NCI-H187 (cell line): ENCODE results near the gene HMGXB3.
A peak's percentile ranks its signal among the peaks of the same experiment; 100 is the strongest.

Experiments
- DNase-seq, 2 experiments: peaks; one replicate each; lab custom pipeline; 2025; lab: John Stamatoyannopoulos, UW

HMGXB3 gene, protein sequence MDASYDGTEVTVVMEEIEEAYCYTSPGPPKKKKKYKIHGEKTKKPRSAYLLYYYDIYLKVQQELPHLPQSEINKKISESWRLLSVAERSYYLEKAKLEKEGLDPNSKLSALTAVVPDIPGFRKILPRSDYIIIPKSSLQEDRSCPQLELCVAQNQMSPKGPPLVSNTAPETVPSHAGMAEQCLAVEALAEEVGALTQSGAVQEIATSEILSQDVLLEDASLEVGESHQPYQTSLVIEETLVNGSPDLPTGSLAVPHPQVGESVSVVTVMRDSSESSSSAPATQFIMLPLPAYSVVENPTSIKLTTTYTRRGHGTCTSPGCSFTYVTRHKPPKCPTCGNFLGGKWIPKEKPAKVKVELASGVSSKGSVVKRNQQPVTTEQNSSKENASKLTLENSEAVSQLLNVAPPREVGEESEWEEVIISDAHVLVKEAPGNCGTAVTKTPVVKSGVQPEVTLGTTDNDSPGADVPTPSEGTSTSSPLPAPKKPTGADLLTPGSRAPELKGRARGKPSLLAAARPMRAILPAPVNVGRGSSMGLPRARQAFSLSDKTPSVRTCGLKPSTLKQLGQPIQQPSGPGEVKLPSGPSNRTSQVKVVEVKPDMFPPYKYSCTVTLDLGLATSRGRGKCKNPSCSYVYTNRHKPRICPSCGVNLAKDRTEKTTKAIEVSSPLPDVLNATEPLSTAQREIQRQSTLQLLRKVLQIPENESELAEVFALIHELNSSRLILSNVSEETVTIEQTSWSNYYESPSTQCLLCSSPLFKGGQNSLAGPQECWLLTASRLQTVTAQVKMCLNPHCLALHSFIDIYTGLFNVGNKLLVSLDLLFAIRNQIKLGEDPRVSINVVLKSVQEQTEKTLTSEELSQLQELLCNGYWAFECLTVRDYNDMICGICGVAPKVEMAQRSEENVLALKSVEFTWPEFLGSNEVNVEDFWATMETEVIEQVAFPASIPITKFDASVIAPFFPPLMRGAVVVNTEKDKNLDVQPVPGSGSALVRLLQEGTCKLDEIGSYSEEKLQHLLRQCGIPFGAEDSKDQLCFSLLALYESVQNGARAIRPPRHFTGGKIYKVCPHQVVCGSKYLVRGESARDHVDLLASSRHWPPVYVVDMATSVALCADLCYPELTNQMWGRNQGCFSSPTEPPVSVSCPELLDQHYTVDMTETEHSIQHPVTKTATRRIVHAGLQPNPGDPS (N-terminal part only)

DNA sequence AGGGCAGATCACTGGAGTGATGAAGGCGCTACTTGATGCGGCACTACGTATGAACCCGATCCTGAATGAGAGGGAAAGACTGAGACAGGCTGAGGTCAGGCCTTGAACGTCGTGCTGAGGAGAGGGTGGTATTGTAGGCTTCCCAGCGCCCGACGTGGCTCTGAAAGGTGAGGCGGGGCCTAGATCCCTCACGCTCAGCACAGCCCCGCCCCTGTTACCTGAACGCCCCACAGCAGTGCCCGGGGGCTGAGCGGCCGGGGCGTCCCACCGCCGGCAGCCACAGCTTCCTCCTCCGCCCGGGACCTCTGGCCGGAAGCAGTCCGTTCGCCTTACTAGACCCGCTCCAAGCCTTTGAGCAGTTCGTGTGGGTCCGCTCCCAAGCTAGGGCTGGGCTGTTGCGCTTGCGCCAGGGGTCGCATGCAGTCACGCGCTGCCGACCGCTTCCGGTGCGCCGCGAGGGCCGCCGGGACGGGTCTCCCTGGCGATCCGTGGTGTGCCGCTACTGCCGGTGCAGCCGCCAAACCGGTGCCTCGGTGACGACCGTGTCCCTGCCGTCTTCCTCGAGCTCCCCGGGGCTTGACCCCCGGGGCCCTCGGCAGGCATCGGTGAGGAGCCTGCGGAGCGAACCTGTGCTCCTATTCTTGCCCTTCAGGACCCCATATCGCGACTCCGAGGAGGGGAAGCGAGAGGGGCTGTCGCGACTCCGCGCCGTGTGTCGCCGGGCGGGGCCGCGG is at the start of gene HMGXB3, which contains the start of gene TIGD6:
Gene HMGXB3 (plus strand): TSS at position 484 of the 734 bp plus-strand sequence. CDS start 4,114 bp downstream, outside the sequence.
Gene TIGD6 (minus strand): TSS at position 399 of the 734 bp plus-strand sequence. CDS start 4,306 bp downstream, outside the sequence.
- DNase-seq, result peak; percentile 70 to 90

DNA sequence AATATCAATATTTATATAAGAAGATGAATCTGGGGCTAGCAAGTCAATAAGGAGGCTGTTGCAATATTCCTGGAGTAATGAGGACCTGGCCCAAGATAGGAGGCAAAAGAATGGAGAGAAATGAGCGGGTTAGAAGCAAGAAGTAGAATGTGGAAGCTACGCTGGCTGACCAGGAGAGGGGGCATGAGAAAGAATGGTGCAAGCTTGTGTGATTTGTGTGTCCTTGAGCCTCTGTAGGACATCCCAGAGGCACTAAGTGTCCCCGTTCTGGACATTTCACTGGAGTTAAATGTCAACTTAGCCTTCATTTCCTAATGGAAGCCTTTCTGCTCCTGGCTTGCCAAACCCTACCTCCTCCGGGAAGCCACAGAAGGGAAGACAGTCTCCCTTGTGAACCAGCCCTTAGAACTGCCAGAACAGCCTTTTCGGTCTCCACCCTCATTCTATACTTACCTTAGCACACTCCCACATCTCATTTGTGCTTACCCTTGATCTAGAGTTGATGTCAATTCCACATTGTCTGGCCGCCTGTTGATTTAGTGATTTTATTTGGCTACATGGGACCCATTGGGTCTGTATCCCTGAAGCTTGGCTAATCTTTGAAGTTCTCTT is 49.3 kb upstream of the HMGXB3 start:
- no peak for DNase-seq

DNA sequence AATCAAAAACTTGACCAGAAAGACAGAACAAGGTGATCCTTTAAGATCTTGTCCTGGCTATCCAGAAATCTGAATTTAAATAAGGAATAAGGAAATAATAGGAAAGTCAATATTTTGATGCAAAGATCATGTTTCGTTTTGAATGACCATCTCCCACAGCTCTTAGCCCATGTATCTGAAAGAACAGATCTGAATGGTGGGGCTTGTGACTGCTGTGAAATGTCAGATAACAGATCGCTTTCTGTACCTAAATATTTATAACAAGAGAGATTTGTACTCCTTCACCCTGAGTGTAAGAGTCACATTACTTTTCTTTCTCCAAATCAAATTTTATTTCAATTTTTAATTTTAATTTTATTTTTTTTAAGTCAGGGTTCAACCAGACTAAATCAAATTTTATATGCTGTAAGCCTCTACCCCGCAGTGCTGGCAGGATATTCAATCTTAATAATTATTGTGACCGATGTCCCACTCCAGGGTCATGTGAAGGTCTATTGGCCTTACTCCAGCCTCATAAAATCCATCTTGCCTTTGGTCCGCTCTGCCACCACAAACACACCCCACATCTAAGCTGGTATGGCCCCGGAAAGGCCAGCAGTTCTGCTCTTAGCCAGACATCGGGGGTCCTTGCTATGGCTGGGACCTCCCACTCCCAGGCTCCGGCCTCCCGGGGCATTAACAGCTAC is 47.0 kb upstream of the HMGXB3 start:
- DNase-seq, result no peak

DNA sequence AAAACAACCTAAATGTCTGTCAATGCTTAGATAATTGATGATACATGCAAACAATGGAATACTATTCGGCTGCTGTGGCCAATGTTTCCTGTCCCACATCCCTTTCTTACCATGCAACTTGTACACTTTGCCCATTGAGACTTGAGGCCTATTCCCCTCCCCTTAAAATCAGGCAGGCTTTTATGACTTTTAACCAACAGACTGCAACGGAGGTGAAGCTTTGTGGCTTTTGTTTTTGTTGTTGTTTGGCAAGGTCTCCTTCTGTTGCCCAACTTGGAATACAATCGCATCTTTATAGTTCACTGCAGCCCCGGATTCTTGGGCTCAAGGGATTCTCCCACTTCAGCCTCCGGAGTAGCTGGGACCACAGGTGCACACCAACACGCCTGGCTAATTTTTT is 45.7 kb upstream of the HMGXB3 start:
- no peak for DNase-seq

DNA sequence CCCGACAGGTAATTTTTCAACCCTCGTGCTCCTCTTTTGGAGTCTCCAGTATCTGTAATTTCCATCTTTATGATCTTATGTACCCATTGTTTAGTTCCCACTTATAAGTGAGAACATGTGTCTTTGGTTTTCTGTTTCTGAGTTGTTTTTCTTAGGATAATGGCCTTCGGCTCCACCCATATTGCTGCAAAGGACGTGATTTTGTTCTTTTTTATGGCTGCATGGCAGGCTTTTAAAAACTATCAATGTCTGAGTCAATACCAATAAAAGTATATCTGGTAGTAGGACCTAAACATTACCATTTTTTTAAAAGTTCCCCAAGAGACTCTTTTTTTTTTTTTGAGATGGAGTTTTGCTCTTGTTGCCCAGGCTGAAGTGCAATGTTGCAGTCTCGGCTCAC is 43.9 kb upstream of the HMGXB3 start:
- no peak for DNase-seq

DNA sequence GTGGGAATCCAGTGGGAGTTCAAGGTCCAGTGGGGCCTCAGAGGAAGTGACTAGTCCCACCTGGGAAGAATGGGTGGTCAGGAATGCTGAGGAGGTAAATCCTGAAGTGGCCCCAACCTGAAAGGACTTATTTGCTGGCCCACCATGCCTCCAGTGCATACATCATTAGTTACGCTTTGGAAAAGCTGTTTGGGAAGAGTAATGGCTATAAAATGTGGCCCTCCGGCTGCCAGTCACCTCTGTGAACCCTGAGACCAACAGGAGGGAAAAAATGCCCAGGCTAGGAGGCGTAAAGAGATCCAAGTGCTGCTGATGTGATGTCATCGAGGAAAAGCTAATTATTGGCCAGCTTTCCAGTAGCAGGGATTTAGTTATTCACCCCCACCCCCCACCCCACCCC is 42.7 kb upstream of the HMGXB3 start:
- DNase-seq, result no peak

DNA sequence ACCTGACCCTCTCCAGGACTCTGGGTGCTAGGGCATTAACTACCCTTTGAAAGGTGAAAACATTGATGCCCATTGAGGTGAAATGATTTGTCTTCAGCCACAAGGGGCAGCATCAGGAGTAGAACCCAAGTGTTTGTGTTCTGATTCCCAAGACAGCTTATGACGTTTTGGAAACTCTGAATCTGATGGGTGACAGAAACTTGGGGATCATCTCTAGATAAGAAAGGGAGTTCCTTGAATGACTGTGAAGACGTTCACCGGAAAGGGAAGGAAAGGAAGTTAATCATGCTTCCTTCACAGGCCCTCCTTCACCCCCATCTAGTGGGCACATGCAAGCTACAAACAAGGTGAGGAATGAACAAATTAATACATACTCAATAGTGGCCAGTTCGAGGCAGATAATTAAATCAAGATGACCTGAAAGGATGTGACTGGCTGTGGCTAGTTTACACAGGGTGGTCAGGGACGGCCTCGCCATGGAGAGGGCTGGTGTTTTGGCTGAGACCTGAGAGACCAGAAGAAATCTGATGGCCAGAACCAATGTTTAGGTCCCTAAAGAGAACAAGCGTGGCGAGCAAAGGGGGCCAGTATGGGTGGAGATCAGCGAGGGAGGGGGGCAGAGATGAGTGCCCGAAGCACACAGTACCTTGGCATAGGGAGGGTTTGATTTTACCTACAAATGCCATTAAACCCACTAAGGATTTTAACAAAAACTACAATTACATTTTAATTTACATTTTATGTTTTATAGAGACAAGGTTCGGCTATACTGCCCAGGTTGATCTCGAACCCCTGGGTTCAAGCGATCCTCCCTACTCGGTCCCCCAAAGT is 40.9 kb upstream of the HMGXB3 start:
- no peak for DNase-seq

DNA sequence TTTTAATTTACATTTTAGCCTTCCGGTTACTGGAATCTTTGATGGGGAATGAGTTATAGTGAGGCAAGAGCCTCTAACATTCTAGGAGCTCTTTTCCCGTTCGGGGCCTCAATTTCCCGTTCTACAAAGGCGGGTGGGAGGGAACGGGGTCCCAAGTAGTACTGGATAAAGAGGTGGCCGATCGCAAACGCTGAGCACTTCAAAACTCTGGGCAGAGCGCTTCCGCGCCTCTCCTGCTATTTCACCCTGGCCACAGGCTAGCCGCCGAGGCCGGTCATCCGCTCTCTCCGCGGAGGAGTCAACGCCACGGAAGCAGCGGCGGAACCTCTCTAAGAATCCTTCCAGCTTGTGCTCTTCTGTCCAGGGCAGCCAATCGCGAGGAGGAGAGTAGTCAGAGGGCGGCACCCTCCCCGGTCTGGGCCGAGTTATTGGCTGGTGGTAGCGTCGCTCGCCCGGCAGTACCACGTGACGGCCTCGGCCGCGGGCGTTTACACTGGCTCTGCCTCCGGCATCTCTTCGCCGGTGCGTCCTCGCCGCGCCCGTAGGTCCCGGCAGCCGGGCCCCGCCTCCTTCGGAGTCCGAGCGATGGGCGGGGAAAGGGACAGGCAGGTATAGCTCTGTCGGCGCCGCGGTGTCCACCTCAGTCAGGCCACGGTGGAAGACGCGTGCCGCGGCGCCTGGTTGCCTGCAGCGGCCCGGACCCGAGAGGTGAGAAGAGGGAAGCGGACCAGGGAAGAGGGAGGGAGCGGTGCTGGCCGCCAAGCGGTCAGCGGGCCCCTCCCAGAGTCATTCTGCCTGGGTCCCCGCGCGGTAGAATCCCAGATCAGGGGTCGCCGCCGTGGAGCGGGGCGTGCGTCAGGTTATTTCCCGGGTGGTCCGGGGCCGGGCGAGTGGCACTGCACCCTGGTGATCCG is 40.0 kb upstream of the HMGXB3 start, which contains the start of gene SLC26A2:
Gene SLC26A2 (plus strand): TSS at position 487 of the 914 bp plus-strand sequence. CDS start 16,895 bp downstream, outside the sequence.
- DNase-seq, result peak; percentile 89 to 94

DNA sequence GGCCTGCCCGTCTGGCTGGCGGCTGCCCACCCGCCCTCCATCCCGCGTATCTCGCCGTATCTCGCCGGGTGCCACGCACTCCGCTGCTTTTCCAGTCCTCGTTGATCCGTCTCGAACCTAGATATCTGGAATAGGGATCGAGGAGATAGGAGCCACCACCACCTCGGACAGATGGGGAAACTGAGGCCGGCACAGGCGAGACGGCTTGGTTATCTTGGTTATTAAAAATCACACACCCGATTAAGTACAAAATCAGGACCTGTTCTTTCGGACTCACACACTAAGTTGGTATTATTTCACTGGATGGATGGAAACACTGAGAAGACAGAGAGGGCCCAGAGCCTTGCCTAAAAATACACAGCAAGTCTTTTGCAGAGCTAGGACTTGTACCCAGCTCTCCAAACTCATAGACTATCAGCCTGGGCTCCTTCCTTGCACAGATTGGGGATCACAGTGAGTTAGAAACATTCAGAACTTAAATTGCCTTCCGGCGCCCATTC is 39.3 kb upstream of the HMGXB3 start:
- DNase-seq, result no peak

DNA sequence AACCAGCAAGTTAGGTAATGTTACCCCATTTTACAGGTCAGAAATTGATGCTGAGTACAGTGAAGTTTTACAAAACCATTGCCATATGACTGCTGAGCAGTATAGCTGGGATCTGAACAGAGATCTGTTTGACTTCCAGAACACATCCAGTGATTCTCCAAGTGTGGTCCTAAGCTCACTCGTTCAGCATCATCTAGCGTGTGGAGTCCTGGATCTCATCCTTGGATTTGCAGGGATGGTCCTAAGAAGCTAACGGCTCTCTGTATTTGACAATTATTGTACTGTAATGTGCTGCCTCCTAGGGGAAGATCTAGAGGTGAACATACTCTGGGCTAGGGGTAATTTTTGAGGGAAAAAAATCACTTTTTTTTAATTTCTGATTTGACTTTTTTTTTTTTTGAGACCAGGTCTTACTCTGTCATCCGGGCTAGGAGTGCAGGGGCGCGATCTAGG is 38.6 kb upstream of the HMGXB3 start:
- DNase-seq, result no peak

DNA sequence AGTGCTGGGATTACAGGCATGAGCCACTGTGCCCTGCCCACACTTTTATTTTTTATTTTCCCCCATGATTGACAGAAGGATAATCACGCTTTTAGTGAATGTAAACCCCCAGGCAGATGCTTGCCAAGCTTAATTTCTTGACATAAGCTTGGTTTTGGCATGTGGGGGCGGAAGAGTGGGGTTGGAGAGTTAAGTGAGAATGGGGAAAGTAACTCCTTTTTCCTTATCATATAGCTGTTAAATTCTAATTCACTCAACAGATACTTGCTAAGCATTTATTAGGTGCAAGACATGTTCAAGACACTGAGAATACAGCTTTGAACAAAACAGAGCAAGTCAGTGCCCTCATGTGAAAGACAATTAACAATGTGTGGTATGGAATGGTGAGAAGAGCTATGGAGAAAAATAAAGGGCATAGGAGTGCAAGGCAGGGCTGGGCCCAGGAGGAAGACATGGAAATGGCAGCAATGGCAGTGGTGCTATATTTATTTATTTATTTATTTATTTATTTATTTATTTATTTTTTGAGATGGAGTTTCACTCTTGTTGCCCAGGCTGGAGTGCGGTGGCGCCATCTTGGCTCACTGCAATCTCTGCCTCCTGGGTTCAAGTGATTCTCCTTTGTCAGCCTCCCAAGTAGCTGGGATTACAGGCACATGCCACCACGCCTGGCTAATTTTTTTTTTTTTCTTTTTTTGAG is 37.8 kb upstream of the HMGXB3 start:
- DNase-seq, result no peak

DNA sequence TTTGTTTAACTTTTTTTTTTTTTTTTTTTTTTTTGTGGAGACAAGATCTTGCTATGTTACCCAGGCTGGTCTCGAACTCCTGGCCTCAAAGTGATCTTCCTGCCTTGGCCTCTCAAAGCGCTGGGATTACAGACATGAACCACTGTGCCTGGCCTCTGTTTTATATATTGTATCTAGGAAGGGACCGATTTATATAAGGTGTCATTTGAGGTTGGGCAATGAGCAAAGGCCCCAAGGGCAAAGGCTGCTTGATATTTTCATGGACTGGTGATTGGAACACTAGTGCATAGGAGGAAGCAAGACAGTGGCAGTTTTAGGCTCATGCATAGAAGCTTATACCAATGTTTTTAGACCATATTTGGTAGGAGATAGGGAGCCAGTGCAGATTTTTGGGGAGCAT is 36.8 kb upstream of the HMGXB3 start:
- no peak for DNase-seq

DNA sequence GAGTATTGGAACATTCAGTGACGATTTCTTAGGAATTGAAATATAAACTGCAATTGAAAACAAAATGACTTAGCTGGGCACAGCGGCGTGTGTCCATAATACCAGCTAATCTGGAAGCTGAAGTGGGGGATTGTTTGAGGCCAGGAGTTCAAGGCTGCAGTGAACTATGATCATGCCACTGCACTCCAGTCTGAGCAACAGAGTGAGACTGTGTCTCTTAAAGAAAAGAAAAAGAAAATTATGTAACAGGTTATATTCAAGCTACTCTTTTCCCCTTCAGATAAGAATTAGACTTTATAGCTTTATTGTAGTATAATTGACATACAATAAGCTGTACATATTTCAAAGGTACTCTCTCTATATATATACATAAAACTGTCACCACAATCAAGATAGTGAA is 33.6 kb upstream of the HMGXB3 start:
- no peak for DNase-seq

DNA sequence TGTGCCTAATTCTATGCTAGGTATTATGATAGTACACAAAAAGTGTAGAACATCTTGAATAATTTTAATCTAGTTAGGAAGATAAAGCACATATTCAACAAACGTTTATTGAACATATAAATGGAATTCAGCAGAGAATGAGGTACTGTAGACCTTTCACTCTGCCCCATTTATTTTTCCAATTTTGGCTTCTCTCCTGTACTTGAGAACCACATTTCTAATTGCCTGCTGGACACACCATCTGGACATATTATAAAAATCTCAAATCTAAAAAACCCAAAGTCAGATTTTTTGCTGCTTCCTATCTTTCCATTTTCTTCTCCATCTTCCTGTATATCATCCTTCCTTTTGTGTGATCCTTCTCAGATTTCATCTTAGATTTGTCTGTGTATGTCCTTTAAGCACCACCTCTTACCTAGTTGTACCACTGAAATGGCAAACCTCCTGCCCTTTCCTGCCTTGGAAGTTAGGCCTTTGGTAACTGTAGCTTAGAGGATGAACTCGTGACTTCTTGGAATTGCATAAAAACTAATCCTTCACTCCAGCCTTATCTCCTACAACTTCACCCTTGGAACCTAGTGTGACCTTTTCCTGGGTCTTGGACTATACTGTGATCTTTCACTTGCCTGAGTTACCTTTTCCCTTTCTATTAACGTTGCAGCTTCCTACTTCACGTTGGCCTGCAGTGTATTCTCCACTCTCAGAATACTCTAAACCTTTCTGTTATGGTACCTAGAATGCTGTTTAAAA is 31.2 kb upstream of the HMGXB3 start:
- DNase-seq, result no peak

DNA sequence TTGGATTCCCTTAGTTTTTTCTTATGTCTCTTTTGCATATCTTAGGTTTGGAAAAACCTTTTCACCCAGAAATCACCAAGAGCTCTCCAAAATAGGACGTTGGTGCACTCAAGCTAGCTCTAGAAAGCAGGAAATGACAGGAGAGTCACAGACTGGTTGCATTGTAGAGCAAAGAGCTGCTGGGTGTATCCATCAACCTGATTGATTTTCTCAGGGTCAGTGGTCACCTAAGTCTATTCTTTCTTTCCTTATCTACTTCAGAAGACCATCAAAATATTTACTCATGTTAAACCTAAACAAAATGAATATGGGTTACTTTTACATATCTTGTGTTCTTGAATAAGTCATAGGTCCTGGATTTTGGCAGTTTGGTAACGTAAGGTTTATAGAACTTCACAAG is 25.1 kb upstream of the HMGXB3 start:
- DNase-seq, result no peak

DNA sequence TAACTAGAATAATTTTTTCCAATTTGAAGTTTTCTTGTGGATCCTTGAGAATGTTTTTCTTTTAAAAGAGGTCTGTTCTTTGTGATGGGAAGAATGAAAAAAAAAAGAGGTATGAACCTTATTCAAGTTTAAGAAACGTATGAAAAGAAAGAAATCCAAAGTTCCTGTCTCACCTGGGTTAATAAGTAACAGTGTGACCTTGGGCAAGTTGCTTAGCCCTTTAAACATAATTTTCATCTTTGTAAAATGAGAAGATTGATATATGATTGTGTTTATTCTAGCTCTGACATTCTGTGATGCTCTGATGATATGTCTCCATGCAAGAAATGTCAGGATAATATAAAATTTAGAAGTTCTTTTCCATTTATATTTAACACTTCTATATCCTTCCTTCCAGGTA is 20.6 kb upstream of the HMGXB3 start:
- DNase-seq, result no peak

DNA sequence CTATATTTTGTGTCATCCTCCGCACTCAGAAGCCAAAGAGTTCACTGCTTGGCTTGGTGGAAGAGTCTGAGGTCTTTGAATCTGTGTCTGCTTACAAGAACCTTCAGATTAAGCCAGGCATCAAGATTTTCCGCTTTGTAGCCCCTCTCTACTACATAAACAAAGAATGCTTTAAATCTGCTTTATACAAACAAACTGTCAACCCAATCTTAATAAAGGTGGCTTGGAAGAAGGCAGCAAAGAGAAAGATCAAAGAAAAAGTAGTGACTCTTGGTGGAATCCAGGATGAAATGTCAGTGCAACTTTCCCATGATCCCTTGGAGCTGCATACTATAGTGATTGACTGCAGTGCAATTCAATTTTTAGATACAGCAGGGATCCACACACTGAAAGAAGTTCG is 19.3 kb upstream of the HMGXB3 start:
- no peak for DNase-seq
